Neuronal stem cell (in vitro differentiated cells): Measurements from ENCODE around the gene CHST3.
"Not testable (repeated sequence)": the region's sequence is repeated elsewhere in the genome, so short reads cannot be mapped to it uniquely, and the experiment has no call there.

Source experiments
- DNase-seq: peaks from one replicate; pipeline ENCODE4 v3.0.0-alpha.2; 2013; ENCODE audit warnings: low spot score
- H2AFZ ChIP-seq: one replicate; pipeline ENCODE4 v1.6.1; 2013; ENCODE audit warnings: mild to moderate bottlenecking, low read length, inconsistent platforms
- H2AK5ac ChIP-seq: 2 replicates; pipeline ENCODE4 v1.6.1; 2013; ENCODE audit warnings: low read depth, mild to moderate bottlenecking, inconsistent platforms, low read length, moderate library complexity, mixed read lengths
- H2BK120ac ChIP-seq: 2 replicates; pipeline ENCODE4 v1.6.1; 2013; ENCODE audit warnings: low read depth, mild to moderate bottlenecking, inconsistent platforms, low read length, moderate library complexity, mixed read lengths
- H2BK12ac ChIP-seq: one replicate; pipeline ENCODE4 v1.6.1; 2013; ENCODE audit warnings: low read length, inconsistent platforms
- H2BK15ac ChIP-seq: 2 replicates; pipeline ENCODE4 v1.6.1; 2013; ENCODE audit warnings: mild to moderate bottlenecking, low read length, inconsistent platforms, mixed read lengths
- H2BK5ac ChIP-seq: one replicate; pipeline ENCODE4 v1.6.1; 2013; ENCODE audit warnings: inconsistent platforms, mild to moderate bottlenecking, low read length, moderate library complexity
- H3K14ac ChIP-seq: one replicate; pipeline ENCODE4 v1.6.1; 2013; ENCODE audit warnings: low read length, inconsistent platforms
- H3K18ac ChIP-seq: 2 replicates; pipeline ENCODE4 v1.6.1; 2013; ENCODE audit warnings: low read length, inconsistent platforms
- H3K23ac ChIP-seq: 2 replicates; pipeline ENCODE4 v1.6.1; 2013; ENCODE audit warnings: low read depth, mild to moderate bottlenecking, mixed read lengths, low read length, inconsistent platforms; ENCODE audit not compliant: poor library complexity
- H3K27ac ChIP-seq: replicated peaks from 3 replicates; pipeline ENCODE4 v1.5.1; 2013; ENCODE audit warnings: low read length, inconsistent platforms
- H3K27me3 ChIP-seq, 3 experiments: 2 replicates each; pipeline ENCODE4 v1.6.1; 2013; ENCODE audit warnings: low read length in 3 of 3, mild to moderate bottlenecking in 2 of 3, inconsistent platforms in 1 of 3, low read depth in 1 of 3, mixed read lengths in 1 of 3, moderate library complexity in 1 of 3; ENCODE audit not compliant: control insufficient read depth in 3 of 3, insufficient read depth in 3 of 3
- H3K36me3 ChIP-seq, 2 donors: replicated peaks in 1 of 2; 2 replicates each; pipeline ENCODE4 v1.6.1; 2013; ENCODE audit warnings: low read length in 2 of 2; ENCODE audit not compliant: control insufficient read depth in 2 of 2, insufficient read depth in 2 of 2
- H3K4ac ChIP-seq: 2 replicates; pipeline ENCODE4 v1.6.1; 2013; ENCODE audit warnings: inconsistent platforms, mild to moderate bottlenecking, low read length, moderate library complexity
- H3K4me1 ChIP-seq, 2 donors: 1 replicate in 1 of 2; 2 replicates in 1 of 2; pipeline ENCODE4 v1.6.1; 2013; ENCODE audit warnings: low read length in 2 of 2, low read depth in 1 of 2; ENCODE audit not compliant: control insufficient read depth in 2 of 2, insufficient read depth in 1 of 2
- H3K4me2 ChIP-seq: one replicate; pipeline ENCODE4 v1.6.1; 2013; ENCODE audit warnings: mild to moderate bottlenecking, low read length, inconsistent platforms; ENCODE audit not compliant: insufficient read depth, poor library complexity, severe bottlenecking
- H3K4me3 ChIP-seq, 2 donors: 2 replicates each; pipeline ENCODE4 v1.5.1; 2013; ENCODE audit warnings: low read length in 2 of 2, mild to moderate bottlenecking in 2 of 2, inconsistent platforms in 1 of 2, moderate library complexity in 1 of 2
- H3K79me1 ChIP-seq: one replicate; pipeline ENCODE4 v1.6.1; 2013; ENCODE audit warnings: low read depth, mild to moderate bottlenecking, inconsistent platforms, low read length, moderate library complexity
- H3K9ac ChIP-seq: one replicate; pipeline ENCODE4 v1.6.1; 2013; ENCODE audit warnings: mild to moderate bottlenecking, low read depth, low read length, inconsistent platforms; ENCODE audit not compliant: poor library complexity
- H3K9me3 ChIP-seq, 2 donors: replicated peaks in 1 of 2; 2 replicates each; pipeline versions ENCODE3 to v1.6.1; 2013; ENCODE audit warnings: low read length in 2 of 2, mild to moderate bottlenecking in 2 of 2, inconsistent platforms in 1 of 2, low read depth in 1 of 2, mixed read lengths in 1 of 2, moderate library complexity in 1 of 2; ENCODE audit not compliant: control insufficient read depth in 2 of 2, insufficient read depth in 1 of 2
- H4K8ac ChIP-seq: one replicate; pipeline ENCODE4 v1.6.1; 2013; ENCODE audit warnings: low read depth, mild to moderate bottlenecking, inconsistent platforms, low read length, moderate library complexity
- H4K91ac ChIP-seq: one replicate; pipeline ENCODE4 v1.6.1; 2013; ENCODE audit warnings: low read length, low read depth, mild to moderate bottlenecking, inconsistent platforms; ENCODE audit not compliant: poor library complexity
- WGBS, 2 donors: extraction: QIAGEN DNeasy Blood & Tissue Kit; methylation state at CpG; one replicate each; pipeline ENCODE4 v1.1.7; 2013; ENCODE audit warnings: missing lambda C conversion rate in 2 of 2, mixed read lengths in 1 of 2; ENCODE audit not compliant: insufficient read length in 2 of 2, insufficient replicate concordance in 1 of 2; ENCODE audit errors: extremely low coverage in 2 of 2; 5-methylcytosine and 5-hydroxymethylcytosine counted together

CHST3 gene

GRCh38 chr10:71975871-71976725, 11.9 kb downstream of the CHST3 start:
- H3K14ac ChIP-seq = peak overlapping the region; percentile 25
- H2AK5ac ChIP-seq = peak overlapping the region; percentile 70
- peak overlapping the region; percentile 78 for H2BK12ac ChIP-seq
- WGBS, 2 donors = no CpG with 5 or more reads among the region's 12 CpGs
- H2BK15ac ChIP-seq = peak overlapping the region; percentile 25
- peaks cover 31 to 38% of the 10 kb centered on the region in 2 donors for H3K4me1 ChIP-seq
- H3K23ac ChIP-seq = no peak overlapping the region
- H4K8ac ChIP-seq = peak overlapping the region; percentile 8
- H3K27ac ChIP-seq = peak overlapping the region; percentile 42
- peak overlapping the region; percentile 79 for H4K91ac ChIP-seq
- H3K4me3 ChIP-seq = no peak overlapping the region
- H2BK5ac ChIP-seq = no peak overlapping the region
- H2BK120ac ChIP-seq = no peak overlapping the region
- no peaks in the 10 kb centered on the region for H3K27me3 ChIP-seq
- peaks cover 0 to 13% of the 10 kb centered on the region in 2 donors for H3K36me3 ChIP-seq
- H3K9ac ChIP-seq = peak overlapping the region; percentile 17
- DNase-seq = no peak
- H3K4me2 ChIP-seq = no peak overlapping the region
- H2AFZ ChIP-seq = peak overlapping the region; percentile 2
- H3K79me1 ChIP-seq = peaks cover 2% of the 10 kb centered on the region
- H3K4ac ChIP-seq = no peak overlapping the region
- peak overlapping the region; percentile 90 for H3K18ac ChIP-seq
- no peaks in the 10 kb centered on the region for H3K9me3 ChIP-seq

GRCh38 chr10:71977614-71977903, 13.4 kb downstream of the CHST3 start:
- not testable (repeated sequence) for H3K4me2 ChIP-seq, H2BK5ac ChIP-seq, H3K18ac ChIP-seq, H2BK12ac ChIP-seq, H3K4me3 ChIP-seq, H2AFZ ChIP-seq, H4K8ac ChIP-seq, H2BK120ac ChIP-seq, H3K9me3 ChIP-seq, H3K4ac ChIP-seq, H2AK5ac ChIP-seq, H3K14ac ChIP-seq, H3K79me1 ChIP-seq, H4K91ac ChIP-seq, H3K27me3 ChIP-seq, H2BK15ac ChIP-seq, H3K36me3 ChIP-seq, H3K9ac ChIP-seq, DNase-seq, H3K27ac ChIP-seq, H3K23ac ChIP-seq
- H3K4me1 ChIP-seq = peaks cover 39 to 45% of the 10 kb centered on the region in 2 donors
- WGBS, 2 donors = no CpG with 5 or more reads among the region's 1 CpG

- H3K18ac ChIP-seq = no peak overlapping the region
Measured at GRCh38 chr10:71978476-71978875, 14.3 kb downstream of the CHST3 start.

GRCh38 chr10:71978988-71979691, 14.9 kb downstream of the CHST3 start:
- H2BK5ac ChIP-seq = no peak overlapping the region
- no peak overlapping the region for H2BK120ac ChIP-seq
- H3K27ac ChIP-seq = no peak overlapping the region
- peak overlapping the region; percentile 12 for H2AK5ac ChIP-seq
- no CpG with 5 or more reads among the region's 15 CpGs for WGBS, 2 donors
- no peak overlapping the region for H3K23ac ChIP-seq
- H3K79me1 ChIP-seq = no peaks in the 10 kb centered on the region
- H3K27me3 ChIP-seq = no peaks in the 10 kb centered on the region
- no peak overlapping the region for H3K4me2 ChIP-seq
- H4K8ac ChIP-seq = no peak overlapping the region
- H3K18ac ChIP-seq = peak overlapping the region; percentile 17
- H3K36me3 ChIP-seq = peaks cover 0 to 6% of the 10 kb centered on the region in 2 donors
- peaks cover 39 to 45% of the 10 kb centered on the region in 2 donors for H3K4me1 ChIP-seq
- no peak overlapping the region for H3K14ac ChIP-seq
- H3K4ac ChIP-seq = no peak overlapping the region
- H2BK12ac ChIP-seq = no peak overlapping the region
- no peak overlapping the region for H3K4me3 ChIP-seq
- DNase-seq = no peak
- H3K9ac ChIP-seq = no peak overlapping the region
- no peaks in the 10 kb centered on the region for H3K9me3 ChIP-seq
- H2AFZ ChIP-seq = no peak overlapping the region
- no peak overlapping the region for H2BK15ac ChIP-seq
- no peak overlapping the region for H4K91ac ChIP-seq

More at GRCh38 chr10:71978476-71978875, 14.3 kb downstream of the CHST3 start:
- no peak overlapping the region for H3K14ac ChIP-seq
- no peak overlapping the region for H3K9ac ChIP-seq
- no peak overlapping the region for H3K27ac ChIP-seq
- WGBS, 2 donors = no CpG with 5 or more reads among the region's 7 CpGs
- H2BK12ac ChIP-seq = no peak overlapping the region
- H4K8ac ChIP-seq = no peak overlapping the region
- no peak overlapping the region for H2BK5ac ChIP-seq
- H3K23ac ChIP-seq = no peak overlapping the region
- H3K4me2 ChIP-seq = no peak overlapping the region
- H3K27me3 ChIP-seq = no peaks in the 10 kb centered on the region
- H3K36me3 ChIP-seq = peaks cover 0 to 6% of the 10 kb centered on the region in 2 donors
- no peak overlapping the region for H3K4ac ChIP-seq
- H3K4me3 ChIP-seq = no peak overlapping the region
- no peak overlapping the region for H2BK15ac ChIP-seq
- no peak for DNase-seq
- peaks cover 39 to 45% of the 10 kb centered on the region in 2 donors for H3K4me1 ChIP-seq
- no peak overlapping the region for H4K91ac ChIP-seq
- no peak overlapping the region for H2BK120ac ChIP-seq
- no peaks in the 10 kb centered on the region for H3K79me1 ChIP-seq
- H2AFZ ChIP-seq = no peak overlapping the region
- no peaks in the 10 kb centered on the region for H3K9me3 ChIP-seq
- no peak overlapping the region for H2AK5ac ChIP-seq
